GM23338 (cell line): ENCODE measurements around the gene MEI1. TPM values are rescaled to one million over a fixed set of nuclear protein-coding genes. Genes with fewer than 3 reads are reported as not detected.

Experiments
- ATAC-seq: fragments of 200-7000 bp; cut with Tn5 transposase; 3 replicates; pipeline ENCODE4 v1.9.1; 2020
- DNase-seq: peaks from one replicate; pipeline ENCODE4 v3.0.0-alpha.2; 2015; ENCODE audit warnings: low spot score
- H2AFZ ChIP-seq: fragments of 200-600 bp; sonication (generic); 2 replicates; pipeline ENCODE4 v1.8.0; 2016; ENCODE audit warnings: antibody characterized with exemption, mild to moderate bottlenecking, moderate library complexity
- H3F3A ChIP-seq: fragments of 200-600 bp; sonication (generic); replicated peaks from 2 replicates; pipeline ENCODE4 v1.8.0; 2017; ENCODE audit warnings: antibody characterized with exemption, mixed run types, low read depth
- H3K27ac ChIP-seq: fragments of 200-600 bp; sonication (generic); 2 replicates; pipeline ENCODE4 v1.6.1; 2016; ENCODE audit warnings: low read depth
- H3K27me3 ChIP-seq: fragments of 200-600 bp; sonication (generic); 2 replicates; pipeline ENCODE4 v1.8.0; 2016; ENCODE audit warnings: mild to moderate bottlenecking, mixed run types, moderate library complexity; ENCODE audit not compliant: insufficient read depth
- H3K36me3 ChIP-seq: fragments of 200-600 bp; sonication (generic); 2 replicates; pipeline ENCODE4 v1.8.0; 2016; ENCODE audit warnings: mild to moderate bottlenecking; ENCODE audit not compliant: insufficient read depth
- H3K4me1 ChIP-seq: fragments of 200-600 bp; sonication (generic); 2 replicates; pipeline ENCODE4 v1.8.0; 2016; ENCODE audit warnings: mild to moderate bottlenecking, moderate library complexity; ENCODE audit not compliant: insufficient read depth
- H3K4me2 ChIP-seq: fragments of 200-600 bp; sonication (generic); 2 replicates; pipeline ENCODE4 v1.7.1; 2017; ENCODE audit warnings: mixed run types
- H3K4me3 ChIP-seq: fragments of 200-600 bp; sonication (generic); 2 replicates; pipeline ENCODE4 v1.6.1; 2016; ENCODE audit warnings: mixed run types
- H3K79me2 ChIP-seq: fragments of 200-600 bp; sonication (generic); replicated peaks from 2 replicates; pipeline ENCODE4 v1.8.0; 2017; ENCODE audit warnings: mild to moderate bottlenecking; ENCODE audit not compliant: insufficient read depth
- H3K9me2 ChIP-seq: fragments of 200-600 bp; sonication (generic); 2 replicates; pipeline ENCODE4 v1.8.0; 2017; ENCODE audit not compliant: insufficient read depth
- H4K20me1 ChIP-seq: fragments of 200-600 bp; sonication (generic); replicated peaks from 2 replicates; pipeline ENCODE4 v1.8.0; 2017; ENCODE audit warnings: mild to moderate bottlenecking; ENCODE audit not compliant: insufficient read depth
- H3K27ac Mint-ChIP-seq: 2 replicates; pipeline ENCODE4 v1.8.0; 2020; ENCODE audit warnings: inconsistent platforms, mild to moderate bottlenecking, moderate library complexity, mixed read lengths
- H3K27me3 Mint-ChIP-seq: 3 replicates; pipeline ENCODE4 v1.8.0; 2022; ENCODE audit warnings: low read depth, mild to moderate bottlenecking, moderate library complexity, mixed read lengths, inconsistent platforms; ENCODE audit not compliant: insufficient read depth, poor library complexity
- H3K36me3 Mint-ChIP-seq: 3 replicates; pipeline ENCODE4 v1.8.0; 2021; ENCODE audit warnings: low read depth, mild to moderate bottlenecking, inconsistent platforms, moderate library complexity, mixed read lengths
- H3K4me1 Mint-ChIP-seq: 3 replicates; pipeline ENCODE4 v1.8.0; 2020; ENCODE audit warnings: mild to moderate bottlenecking, inconsistent platforms, mixed read lengths
- H3K4me3 Mint-ChIP-seq: 3 replicates; pipeline ENCODE4 v1.8.0; 2021; ENCODE audit warnings: moderate library complexity, mild to moderate bottlenecking, inconsistent platforms, mixed read lengths
- H3K9me3 Mint-ChIP-seq: 3 replicates; pipeline ENCODE4 v1.8.0; 2020; ENCODE audit warnings: moderate library complexity, mild to moderate bottlenecking, inconsistent platforms, mixed read lengths
- CREB1 ChIP-seq: fragments of 250-450 bp; sonication (Bioruptor Pico); IDR thresholded peaks from 2 replicates; pipeline ENCODE4 v1.5.0; 2020; ENCODE audit warnings: low read depth, mild to moderate bottlenecking, moderate library complexity
- EZH2 ChIP-seq: fragments of 200-600 bp; sonication (generic); IDR thresholded peaks from one replicate; pipeline ENCODE4 v1.8.0; 2017; ENCODE audit warnings: antibody characterized with exemption, mild to moderate bottlenecking, low read depth; ENCODE audit not compliant: unreplicated experiment
- STAT1 ChIP-seq: IDR thresholded peaks from one replicate; pipeline ENCODE4 v1.6.1; 2016; ENCODE audit warnings: antibody characterized with exemption; ENCODE audit not compliant: unreplicated experiment
- ZNF114 ChIP-seq: fragments of 250-450 bp; sonication (Bioruptor Pico); IDR thresholded peaks from 2 replicates; pipeline ENCODE4 v1.5.0; 2020; ENCODE audit warnings: mild to moderate bottlenecking, moderate library complexity
- polyA plus RNA-seq: library from polyadenylated mRNA; unstranded; fragments of >200 nt; fragmentation: Nextera tagmentation; extraction: Ambion mirVana; gene quantifications from 2 replicates; pipeline ENCODE4 v1.2.1, GENCODE V29; 2016
- total RNA-seq: library from RNA; depleted of rRNA; stranded (reverse); fragments of >200 nt; shearing (Covaris generic); gene quantifications from 2 replicates; pipeline ENCODE4 v1.2.3, GENCODE V29; 2014
- TF ChIP-seq, protein P1 (sequence below): fragments of 250-450 bp; sonication (Bioruptor Pico); IDR thresholded peaks from 2 replicates; pipeline ENCODE4 v1.5.0; 2020; ENCODE audit warnings: mild to moderate bottlenecking, moderate library complexity
- TF ChIP-seq, protein P2 (sequence below): IDR thresholded peaks from one replicate; pipeline ENCODE4 v1.6.1; 2018; ENCODE audit warnings: antibody characterized with exemption; ENCODE audit not compliant: unreplicated experiment

MEI1 gene
- total and polyA plus RNA-seq, 2 experiments from 2014 or later = 0.28 to 0.87 TPM

DNA sequence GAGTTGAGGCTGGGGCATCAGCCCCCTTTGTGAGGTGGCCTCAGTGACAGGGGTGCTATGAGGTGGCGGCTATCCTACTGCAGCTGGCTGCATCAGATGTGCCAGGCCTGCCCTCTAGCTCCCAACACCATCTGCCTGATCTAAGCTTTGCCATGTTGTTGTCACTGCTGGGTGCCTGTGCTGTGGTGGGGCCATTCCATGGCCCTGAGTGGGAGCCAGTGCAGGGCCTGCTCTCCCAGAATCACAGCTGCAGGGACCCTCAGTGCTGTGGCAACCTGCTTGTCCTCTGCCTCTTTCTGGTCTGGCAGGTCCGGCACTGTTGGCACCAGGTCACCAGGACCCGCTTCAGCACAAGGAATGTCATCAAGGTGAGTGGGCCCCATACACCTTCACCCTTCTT lies 8.8 kb upstream of the MEI1 start (continued):
- TF ChIP-seq, protein P1, sequence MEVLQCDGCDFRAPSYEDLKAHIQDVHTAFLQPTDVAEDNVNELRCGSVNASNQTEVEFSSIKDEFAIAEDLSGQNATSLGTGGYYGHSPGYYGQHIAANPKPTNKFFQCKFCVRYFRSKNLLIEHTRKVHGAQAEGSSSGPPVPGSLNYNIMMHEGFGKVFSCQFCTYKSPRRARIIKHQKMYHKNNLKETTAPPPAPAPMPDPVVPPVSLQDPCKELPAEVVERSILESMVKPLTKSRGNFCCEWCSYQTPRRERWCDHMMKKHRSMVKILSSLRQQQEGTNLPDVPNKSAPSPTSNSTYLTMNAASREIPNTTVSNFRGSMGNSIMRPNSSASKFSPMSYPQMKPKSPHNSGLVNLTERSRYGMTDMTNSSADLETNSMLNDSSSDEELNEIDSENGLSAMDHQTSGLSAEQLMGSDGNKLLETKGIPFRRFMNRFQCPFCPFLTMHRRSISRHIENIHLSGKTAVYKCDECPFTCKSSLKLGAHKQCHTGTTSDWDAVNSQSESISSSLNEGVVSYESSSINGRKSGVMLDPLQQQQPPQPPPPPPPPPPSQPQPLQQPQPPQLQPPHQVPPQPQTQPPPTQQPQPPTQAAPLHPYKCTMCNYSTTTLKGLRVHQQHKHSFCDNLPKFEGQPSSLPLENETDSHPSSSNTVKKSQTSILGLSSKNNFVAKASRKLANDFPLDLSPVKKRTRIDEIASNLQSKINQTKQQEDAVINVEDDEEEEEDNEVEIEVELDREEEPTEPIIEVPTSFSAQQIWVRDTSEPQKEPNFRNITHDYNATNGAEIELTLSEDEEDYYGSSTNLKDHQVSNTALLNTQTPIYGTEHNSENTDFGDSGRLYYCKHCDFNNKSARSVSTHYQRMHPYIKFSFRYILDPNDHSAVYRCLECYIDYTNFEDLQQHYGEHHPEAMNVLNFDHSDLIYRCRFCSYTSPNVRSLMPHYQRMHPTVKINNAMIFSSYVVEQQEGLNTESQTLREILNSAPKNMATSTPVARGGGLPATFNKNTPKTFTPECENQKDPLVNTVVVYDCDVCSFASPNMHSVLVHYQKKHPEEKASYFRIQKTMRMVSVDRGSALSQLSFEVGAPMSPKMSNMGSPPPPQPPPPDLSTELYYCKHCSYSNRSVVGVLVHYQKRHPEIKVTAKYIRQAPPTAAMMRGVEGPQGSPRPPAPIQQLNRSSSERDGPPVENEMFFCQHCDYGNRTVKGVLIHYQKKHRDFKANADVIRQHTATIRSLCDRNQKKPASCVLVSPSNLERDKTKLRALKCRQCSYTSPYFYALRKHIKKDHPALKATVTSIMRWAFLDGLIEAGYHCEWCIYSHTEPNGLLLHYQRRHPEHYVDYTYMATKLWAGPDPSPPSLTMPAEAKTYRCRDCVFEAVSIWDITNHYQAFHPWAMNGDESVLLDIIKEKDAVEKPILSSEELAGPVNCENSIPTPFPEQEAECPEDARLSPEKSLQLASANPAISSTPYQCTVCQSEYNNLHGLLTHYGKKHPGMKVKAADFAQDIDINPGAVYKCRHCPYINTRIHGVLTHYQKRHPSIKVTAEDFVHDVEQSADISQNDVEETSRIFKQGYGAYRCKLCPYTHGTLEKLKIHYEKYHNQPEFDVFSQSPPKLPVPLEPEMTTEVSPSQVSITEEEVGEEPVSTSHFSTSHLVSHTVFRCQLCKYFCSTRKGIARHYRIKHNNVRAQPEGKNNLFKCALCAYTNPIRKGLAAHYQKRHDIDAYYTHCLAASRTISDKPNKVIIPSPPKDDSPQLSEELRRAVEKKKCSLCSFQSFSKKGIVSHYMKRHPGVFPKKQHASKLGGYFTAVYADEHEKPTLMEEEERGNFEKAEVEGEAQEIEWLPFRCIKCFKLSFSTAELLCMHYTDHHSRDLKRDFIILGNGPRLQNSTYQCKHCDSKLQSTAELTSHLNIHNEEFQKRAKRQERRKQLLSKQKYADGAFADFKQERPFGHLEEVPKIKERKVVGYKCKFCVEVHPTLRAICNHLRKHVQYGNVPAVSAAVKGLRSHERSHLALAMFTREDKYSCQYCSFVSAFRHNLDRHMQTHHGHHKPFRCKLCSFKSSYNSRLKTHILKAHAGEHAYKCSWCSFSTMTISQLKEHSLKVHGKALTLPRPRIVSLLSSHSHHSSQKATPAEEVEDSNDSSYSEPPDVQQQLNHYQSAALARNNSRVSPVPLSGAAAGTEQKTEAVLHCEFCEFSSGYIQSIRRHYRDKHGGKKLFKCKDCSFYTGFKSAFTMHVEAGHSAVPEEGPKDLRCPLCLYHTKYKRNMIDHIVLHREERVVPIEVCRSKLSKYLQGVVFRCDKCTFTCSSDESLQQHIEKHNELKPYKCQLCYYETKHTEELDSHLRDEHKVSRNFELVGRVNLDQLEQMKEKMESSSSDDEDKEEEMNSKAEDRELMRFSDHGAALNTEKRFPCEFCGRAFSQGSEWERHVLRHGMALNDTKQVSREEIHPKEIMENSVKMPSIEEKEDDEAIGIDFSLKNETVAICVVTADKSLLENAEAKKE (CRISPR knock-in tag) = no peak
- no peak for TF ChIP-seq STAT1

DNA sequence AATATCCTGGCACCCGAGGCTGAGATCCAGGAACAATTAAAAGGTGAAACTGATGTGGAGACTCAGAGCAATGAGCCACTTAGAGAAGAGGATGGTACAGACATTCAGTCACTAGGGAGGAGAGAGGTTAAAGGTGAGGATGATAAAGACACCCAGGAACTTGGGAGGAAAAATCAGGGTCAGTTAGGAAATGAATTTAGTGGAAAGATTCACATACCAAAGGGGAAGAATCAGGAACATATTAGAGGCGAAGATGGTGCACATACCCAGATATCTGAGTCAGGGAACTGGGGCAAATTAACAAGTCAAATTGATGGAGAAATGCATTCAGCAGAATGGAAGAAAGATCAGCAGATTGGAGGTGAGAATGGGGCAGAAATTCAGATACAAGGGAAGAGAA lies 4.1 kb upstream of the MEI1 start:
- DNase-seq = no peak
- peaks cover 10% of the 10 kb centered on the region for H3K4me1 ChIP-seq
- no peaks in the 10 kb centered on the region for H3K36me3 ChIP-seq
- no peak overlapping the region for H2AFZ ChIP-seq
- Mint-ChIP-seq H3K4me1 (peaks cover 7% of the 10 kb centered on the region; the same call in 2 of the 3 replicates), H3K36me3 (peaks cover 6% of the 10 kb centered on the region; the same call in 2 of the 3 replicates), H3K27me3 (peaks cover 11% of the 10 kb centered on the region), H3K4me3 (no peak overlapping the region), H3K9me3 (peaks cover 5% of the 10 kb centered on the region; the same call in 2 of the 3 replicates), H3K27ac (no peak overlapping the region)
- H3K27me3 ChIP-seq = peaks cover 25% of the 10 kb centered on the region
- no peak overlapping the region for H3K4me3 ChIP-seq
- no peak overlapping the region for H3K27ac ChIP-seq
- no peaks in the 10 kb centered on the region for H3K9me2 ChIP-seq
- no peaks in the 10 kb centered on the region for H4K20me1 ChIP-seq
- H3K4me2 ChIP-seq = no peak overlapping the region
- no peak for ATAC-seq
- no peaks in the 10 kb centered on the region for H3K79me2 ChIP-seq
- H3F3A ChIP-seq = 0 out of 2 replicates have a peak, but pooled peaks cover 8% of the 10 kb centered on the region
- TF ChIP-seq, protein P1 (CRISPR knock-in tag) = no peak
- TF ChIP-seq ZNF114 (CRISPR knock-in tag) (no peak), CREB1 (CRISPR knock-in tag) (no peak), EZH2 (no peak)
- TF ChIP-seq, protein P2, sequence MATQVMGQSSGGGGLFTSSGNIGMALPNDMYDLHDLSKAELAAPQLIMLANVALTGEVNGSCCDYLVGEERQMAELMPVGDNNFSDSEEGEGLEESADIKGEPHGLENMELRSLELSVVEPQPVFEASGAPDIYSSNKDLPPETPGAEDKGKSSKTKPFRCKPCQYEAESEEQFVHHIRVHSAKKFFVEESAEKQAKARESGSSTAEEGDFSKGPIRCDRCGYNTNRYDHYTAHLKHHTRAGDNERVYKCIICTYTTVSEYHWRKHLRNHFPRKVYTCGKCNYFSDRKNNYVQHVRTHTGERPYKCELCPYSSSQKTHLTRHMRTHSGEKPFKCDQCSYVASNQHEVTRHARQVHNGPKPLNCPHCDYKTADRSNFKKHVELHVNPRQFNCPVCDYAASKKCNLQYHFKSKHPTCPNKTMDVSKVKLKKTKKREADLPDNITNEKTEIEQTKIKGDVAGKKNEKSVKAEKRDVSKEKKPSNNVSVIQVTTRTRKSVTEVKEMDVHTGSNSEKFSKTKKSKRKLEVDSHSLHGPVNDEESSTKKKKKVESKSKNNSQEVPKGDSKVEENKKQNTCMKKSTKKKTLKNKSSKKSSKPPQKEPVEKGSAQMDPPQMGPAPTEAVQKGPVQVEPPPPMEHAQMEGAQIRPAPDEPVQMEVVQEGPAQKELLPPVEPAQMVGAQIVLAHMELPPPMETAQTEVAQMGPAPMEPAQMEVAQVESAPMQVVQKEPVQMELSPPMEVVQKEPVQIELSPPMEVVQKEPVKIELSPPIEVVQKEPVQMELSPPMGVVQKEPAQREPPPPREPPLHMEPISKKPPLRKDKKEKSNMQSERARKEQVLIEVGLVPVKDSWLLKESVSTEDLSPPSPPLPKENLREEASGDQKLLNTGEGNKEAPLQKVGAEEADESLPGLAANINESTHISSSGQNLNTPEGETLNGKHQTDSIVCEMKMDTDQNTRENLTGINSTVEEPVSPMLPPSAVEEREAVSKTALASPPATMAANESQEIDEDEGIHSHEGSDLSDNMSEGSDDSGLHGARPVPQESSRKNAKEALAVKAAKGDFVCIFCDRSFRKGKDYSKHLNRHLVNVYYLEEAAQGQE = no peak
